Tibial nerve (tissue), 3 donors: ENCODE measurements around the gene TMEM187.

Source experiments
- POLR2A ChIP-seq, 2 donors: fragments of 450-650 bp; IDR thresholded peaks; one replicate each; pipeline ENCODE4 v1.6.1; 2017; ENCODE audit warnings: antibody characterized with exemption in 2 of 2, mild to moderate bottlenecking in 2 of 2, moderate library complexity in 2 of 2
- TF ChIP-seq, protein P1 (sequence below), 5 experiments: fragments of 200-600 bp in 3 of 5; fragments of 450-650 bp in 2 of 5; sonication (generic) in 3 of 5; IDR thresholded peaks; one replicate each; pipeline ENCODE4 v1.5.1; 2016 to 2019; ENCODE audit warnings: antibody characterized with exemption in 5 of 5, mild to moderate bottlenecking in 3 of 5, moderate library complexity in 2 of 5

DNA sequence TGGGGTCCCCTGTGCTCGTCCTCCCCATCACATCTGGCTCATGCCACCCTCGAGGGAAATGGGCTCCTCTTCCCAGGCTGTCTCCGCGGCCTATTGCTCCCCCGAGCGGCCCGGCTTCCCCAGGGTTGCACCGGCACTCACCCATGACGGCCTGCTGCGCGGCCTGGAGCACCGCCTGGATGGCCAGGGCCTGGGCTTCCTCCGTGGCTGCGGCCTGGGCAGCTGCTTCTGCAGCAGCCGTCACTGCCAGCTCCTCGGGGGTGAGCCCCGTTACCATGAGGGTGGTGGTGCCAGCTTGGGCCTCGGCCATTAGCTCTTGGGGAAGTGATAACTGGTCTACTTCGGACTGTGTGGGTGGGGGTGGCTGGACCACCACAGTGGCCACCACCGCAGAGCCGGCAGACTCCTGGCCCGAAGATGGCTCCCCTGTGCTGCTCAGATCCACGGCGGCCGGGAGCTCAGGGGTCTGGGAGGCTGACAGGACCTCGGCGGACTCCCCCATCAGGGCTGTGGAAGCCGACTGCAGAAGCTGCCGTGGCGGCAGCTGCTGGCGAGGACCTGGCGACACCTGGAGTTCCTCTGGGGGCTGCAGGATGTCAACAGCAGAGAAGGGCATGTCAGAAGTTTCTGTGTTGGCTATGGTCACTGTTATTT lies 20.1 kb upstream of the TMEM187 start:
- TF ChIP-seq POLR2A (IDR thresholded peaks at IDR 0.05): no peak
- TF ChIP-seq, protein P1, sequence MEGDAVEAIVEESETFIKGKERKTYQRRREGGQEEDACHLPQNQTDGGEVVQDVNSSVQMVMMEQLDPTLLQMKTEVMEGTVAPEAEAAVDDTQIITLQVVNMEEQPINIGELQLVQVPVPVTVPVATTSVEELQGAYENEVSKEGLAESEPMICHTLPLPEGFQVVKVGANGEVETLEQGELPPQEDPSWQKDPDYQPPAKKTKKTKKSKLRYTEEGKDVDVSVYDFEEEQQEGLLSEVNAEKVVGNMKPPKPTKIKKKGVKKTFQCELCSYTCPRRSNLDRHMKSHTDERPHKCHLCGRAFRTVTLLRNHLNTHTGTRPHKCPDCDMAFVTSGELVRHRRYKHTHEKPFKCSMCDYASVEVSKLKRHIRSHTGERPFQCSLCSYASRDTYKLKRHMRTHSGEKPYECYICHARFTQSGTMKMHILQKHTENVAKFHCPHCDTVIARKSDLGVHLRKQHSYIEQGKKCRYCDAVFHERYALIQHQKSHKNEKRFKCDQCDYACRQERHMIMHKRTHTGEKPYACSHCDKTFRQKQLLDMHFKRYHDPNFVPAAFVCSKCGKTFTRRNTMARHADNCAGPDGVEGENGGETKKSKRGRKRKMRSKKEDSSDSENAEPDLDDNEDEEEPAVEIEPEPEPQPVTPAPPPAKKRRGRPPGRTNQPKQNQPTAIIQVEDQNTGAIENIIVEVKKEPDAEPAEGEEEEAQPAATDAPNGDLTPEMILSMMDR (IDR thresholded peaks at IDR 0.05): no peak
